HUES6 (cell line): ENCODE measurements around the gene PEPD.

Source experiments
- H3K27ac ChIP-seq: 2 replicates; pipeline ENCODE4 v1.7.0; 2013; ENCODE audit warnings: low read depth, mild to moderate bottlenecking, low read length, inconsistent platforms
- H3K27me3 ChIP-seq: 2 replicates; pipeline ENCODE4 v1.6.1; 2013; ENCODE audit warnings: low read length; ENCODE audit not compliant: control insufficient read depth, insufficient read depth
- H3K36me3 ChIP-seq: 2 replicates; pipeline ENCODE4 v1.6.1; 2013; ENCODE audit warnings: low read length; ENCODE audit not compliant: control insufficient read depth, insufficient read depth
- H3K4me1 ChIP-seq: 2 replicates; pipeline ENCODE4 v1.6.1; 2013; ENCODE audit warnings: low read length; ENCODE audit not compliant: control insufficient read depth, insufficient read depth
- H3K4me3 ChIP-seq: 2 replicates; pipeline ENCODE4 v1.5.1; 2013; ENCODE audit warnings: low read depth, low read length
- H3K9ac ChIP-seq: one replicate; pipeline ENCODE4 v1.6.1; 2013; ENCODE audit warnings: mild to moderate bottlenecking, low read length
- H3K9me3 ChIP-seq: 2 replicates; pipeline ENCODE4 v1.6.1; 2013; ENCODE audit warnings: low read depth, low read length; ENCODE audit not compliant: control insufficient read depth, insufficient read depth

Gene PEPD

GRCh38 chr19:33408538-33409434, 112.8 kb downstream of the PEPD start:
- no peak overlapping the region for H3K9ac ChIP-seq
- H3K36me3 ChIP-seq, result peaks cover 10% of the 10 kb centered on the region; the same call in 1 of the 2 replicates
- no peaks in the 10 kb centered on the region for H3K27me3 ChIP-seq
- peaks cover 6% of the 10 kb centered on the region for H3K4me1 ChIP-seq
- H3K9me3 ChIP-seq, result no peaks in the 10 kb centered on the region
- H3K27ac ChIP-seq, result no peak overlapping the region
- H3K4me3 ChIP-seq, result no peak overlapping the region

DNA sequence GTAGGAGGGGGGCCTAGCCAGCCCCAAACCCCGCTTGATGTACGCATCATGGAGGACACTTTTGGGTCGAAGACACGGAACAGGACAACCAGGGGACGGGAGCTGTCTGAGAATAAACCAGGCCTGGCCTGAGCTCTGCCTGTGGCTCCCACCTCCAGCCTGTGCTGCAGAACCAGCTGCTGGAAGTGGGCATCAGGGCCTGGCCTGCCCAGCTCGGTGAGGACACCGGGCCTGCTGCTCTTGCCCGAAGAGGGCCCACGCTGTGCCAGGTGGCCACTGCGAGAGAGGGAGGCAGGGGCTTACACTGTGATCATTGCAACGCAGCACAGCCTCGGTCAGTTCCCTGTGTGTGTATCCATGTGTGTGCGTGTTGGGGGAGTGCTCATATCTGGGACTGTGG, 113.5 kb downstream of the PEPD start:
- Histone ChIP-seq H3K27ac (no peak overlapping the region), H3K9ac (no peak overlapping the region), H3K36me3 (peaks cover 10% of the 10 kb centered on the region; the same call in 1 of the 2 replicates), H3K9me3 (no peaks in the 10 kb centered on the region), H3K27me3 (no peaks in the 10 kb centered on the region), H3K4me1 (peaks cover 6% of the 10 kb centered on the region), H3K4me3 (no peak overlapping the region)

- H3K9me3 ChIP-seq, result no peaks in the 10 kb centered on the region
- H3K9ac ChIP-seq, result no peak overlapping the region
- peaks cover 10% of the 10 kb centered on the region; the same call in 1 of the 2 replicates for H3K36me3 ChIP-seq
- H3K4me3 ChIP-seq, result no peak overlapping the region
- no peak overlapping the region for H3K27ac ChIP-seq
- no peaks in the 10 kb centered on the region for H3K27me3 ChIP-seq
- peaks cover 6% of the 10 kb centered on the region for H3K4me1 ChIP-seq
These were observed 113.9 kb downstream of the PEPD start for GRCh38 chr19:33407716-33408115.

- H3K36me3 ChIP-seq, result peaks cover 10% of the 10 kb centered on the region; the same call in 1 of the 2 replicates
- H3K27ac ChIP-seq, result no peak overlapping the region
- peaks cover 6% of the 10 kb centered on the region for H3K4me1 ChIP-seq
- H3K9me3 ChIP-seq, result no peaks in the 10 kb centered on the region
- H3K9ac ChIP-seq, result no peak overlapping the region
- H3K4me3 ChIP-seq, result no peak overlapping the region
- no peaks in the 10 kb centered on the region for H3K27me3 ChIP-seq
These were observed 114.4 kb downstream of the PEPD start for GRCh38 chr19:33407140-33407551.

DNA sequence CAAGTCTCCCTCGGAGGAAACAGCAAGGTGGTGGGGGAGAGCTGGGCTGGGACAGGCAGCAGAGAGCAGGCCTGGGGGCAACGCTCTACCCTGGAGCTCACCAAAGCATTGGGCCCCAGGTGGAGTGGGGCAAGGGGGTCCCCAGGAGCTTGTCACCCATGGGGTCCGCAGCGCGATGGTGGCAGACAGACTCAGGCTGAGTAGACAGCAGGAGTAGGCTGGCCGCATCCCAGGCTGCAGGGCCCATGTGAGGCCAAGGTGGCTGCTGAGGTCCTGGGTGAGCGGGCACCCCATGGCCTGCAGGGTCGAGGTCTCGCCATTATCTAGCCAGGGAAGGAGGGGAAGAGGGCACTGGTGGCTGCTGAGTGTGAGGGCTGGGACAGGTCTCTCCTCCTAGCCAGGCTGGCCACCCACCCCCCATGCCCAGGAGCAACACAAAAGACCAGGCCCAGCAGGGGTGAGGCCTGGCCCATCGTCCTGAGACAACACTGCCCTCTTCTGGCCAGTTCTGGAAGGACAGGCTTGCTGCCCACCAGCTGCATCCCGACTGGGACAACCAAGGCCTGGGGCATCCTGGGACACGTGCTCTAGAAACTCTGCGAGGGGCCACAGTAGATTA, 115.0 kb downstream of the PEPD start:
- Histone ChIP-seq H3K27me3 (no peaks in the 10 kb centered on the region), H3K9me3 (no peaks in the 10 kb centered on the region), H3K4me3 (no peak overlapping the region), H3K4me1 (peaks cover 6% of the 10 kb centered on the region), H3K27ac (no peak overlapping the region), H3K9ac (no peak overlapping the region), H3K36me3 (peaks cover 10% of the 10 kb centered on the region; the same call in 1 of the 2 replicates)

DNA sequence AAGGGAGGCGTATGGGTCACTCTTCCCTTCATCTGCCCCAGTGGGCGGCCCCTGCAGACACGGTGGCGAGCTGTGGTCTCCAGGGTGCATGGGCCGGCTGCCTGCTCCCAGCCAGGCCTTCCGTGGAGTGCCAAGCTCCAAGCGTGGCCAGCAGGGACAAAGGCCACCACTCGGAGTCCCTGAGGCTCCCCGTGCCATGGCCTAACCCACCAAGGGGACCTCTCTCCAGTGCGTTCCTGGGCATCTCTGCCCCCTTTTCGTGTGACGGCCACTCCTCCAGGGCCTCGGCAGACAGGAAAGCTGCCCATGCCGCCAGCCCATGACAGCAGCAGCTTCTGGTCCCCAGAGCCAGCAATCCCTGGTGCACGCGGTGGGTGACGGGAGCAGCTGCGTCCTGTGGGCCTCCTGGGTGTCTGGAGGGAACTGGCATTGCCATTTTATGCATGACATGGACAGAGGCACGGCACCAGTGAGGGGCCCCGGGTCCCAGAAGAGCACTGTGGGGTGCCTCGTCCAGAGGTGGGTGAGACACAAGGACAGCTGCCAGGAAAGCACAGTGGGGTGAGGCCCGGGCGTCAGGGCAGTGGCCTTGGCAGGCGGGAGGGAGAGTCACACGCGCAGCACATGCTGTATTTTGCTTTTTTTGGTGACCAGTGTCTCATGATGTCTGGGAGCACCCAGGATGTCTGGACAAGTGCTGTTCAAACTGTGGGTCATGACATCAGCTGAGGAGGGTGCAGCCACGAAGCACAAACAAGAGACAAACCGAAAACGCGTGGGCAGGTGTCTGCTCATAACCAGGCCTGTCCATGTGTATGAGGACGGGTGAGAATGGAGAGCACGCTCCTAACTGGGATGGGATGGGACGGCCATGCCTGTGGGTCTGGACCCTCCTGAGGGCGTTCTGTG, 115.8 kb downstream of the PEPD start:
- Histone ChIP-seq H3K27ac (no peak overlapping the region), H3K4me1 (peaks cover 6% of the 10 kb centered on the region), H3K27me3 (no peaks in the 10 kb centered on the region), H3K9ac (no peak overlapping the region), H3K36me3 (peaks cover 10% of the 10 kb centered on the region; the same call in 1 of the 2 replicates), H3K4me3 (no peak overlapping the region), H3K9me3 (no peaks in the 10 kb centered on the region)

- Histone ChIP-seq H3K9me3 (no peaks in the 10 kb centered on the region), H3K4me3 (no peak overlapping the region), H3K4me1 (peaks cover 6% of the 10 kb centered on the region), H3K9ac (no peak overlapping the region), H3K27me3 (no peaks in the 10 kb centered on the region), H3K27ac (no peak overlapping the region), H3K36me3 (peaks cover 6% of the 10 kb centered on the region; the same call in 1 of the 2 replicates)
These were observed 116.4 kb downstream of the PEPD start for GRCh38 chr19:33405254-33405552.

DNA sequence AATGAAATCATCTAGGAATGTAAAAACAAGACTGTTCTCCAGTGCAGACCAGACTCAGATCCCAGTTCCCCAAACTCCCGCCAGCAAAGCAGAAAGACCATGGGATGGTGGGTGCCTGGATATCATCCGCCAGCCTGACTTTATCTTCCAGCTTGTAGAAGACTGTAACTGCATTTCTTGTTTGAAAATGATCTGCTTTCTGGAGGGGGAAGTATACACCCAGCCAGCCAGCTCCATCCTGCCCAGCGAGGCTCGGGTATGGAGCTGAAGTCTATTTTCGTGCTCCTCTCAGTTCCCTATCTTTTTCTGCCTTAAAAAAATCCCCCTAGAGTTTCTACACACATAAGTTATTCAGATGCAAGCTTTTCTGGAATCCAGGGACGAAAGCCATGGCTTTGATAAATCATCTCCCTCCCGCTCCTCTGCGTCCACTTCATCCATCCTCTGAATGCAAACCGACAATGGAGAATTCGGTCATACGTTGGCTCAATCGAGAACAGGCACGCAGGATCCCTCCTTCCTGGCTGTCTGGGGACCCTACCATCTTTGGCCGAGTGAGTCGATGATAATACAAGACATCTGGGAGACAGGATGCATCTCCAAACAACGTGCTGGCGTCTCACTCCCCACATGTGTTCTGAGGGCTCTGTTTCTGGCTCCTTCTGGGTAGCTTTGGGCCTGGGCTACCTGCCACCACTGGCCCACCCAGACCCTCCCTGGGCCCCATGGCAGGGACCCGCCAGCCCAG, 116.9 kb downstream of the PEPD start:
- no peak overlapping the region for H3K9ac ChIP-seq
- no peaks in the 10 kb centered on the region for H3K9me3 ChIP-seq
- no peak overlapping the region for H3K27ac ChIP-seq
- no peaks in the 10 kb centered on the region for H3K27me3 ChIP-seq
- H3K36me3 ChIP-seq, result 0 out of 2 replicates have a peak, but pooled peaks cover 3% of the 10 kb centered on the region
- peaks cover 6% of the 10 kb centered on the region for H3K4me1 ChIP-seq
- H3K4me3 ChIP-seq, result no peak overlapping the region

DNA sequence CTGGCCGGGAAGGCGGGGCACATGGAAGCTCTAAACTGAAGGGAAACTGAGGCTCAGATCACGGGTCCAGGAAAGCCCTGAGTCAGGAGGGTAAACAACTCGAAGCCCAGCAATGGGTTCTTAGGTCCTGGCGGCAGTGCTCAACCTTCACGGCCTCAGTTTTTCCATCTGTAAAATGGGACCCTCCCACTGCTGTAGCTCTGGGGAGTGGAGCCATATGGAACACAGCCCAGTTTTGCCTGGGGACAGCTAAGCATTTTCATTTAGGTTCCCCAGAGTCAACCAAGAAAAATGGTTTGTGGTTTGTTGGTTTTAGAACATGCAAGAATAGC, 117.7 kb downstream of the PEPD start:
- Histone ChIP-seq H3K9me3 (no peaks in the 10 kb centered on the region), H3K4me3 (no peak overlapping the region), H3K27me3 (no peaks in the 10 kb centered on the region), H3K4me1 (peaks cover 6% of the 10 kb centered on the region), H3K36me3 (0 out of 2 replicates have a peak, but pooled peaks cover 3% of the 10 kb centered on the region), H3K9ac (no peak overlapping the region), H3K27ac (no peak overlapping the region)

- H3K9me3 ChIP-seq, result no peaks in the 10 kb centered on the region
- 0 out of 2 replicates have a peak, but pooled peaks cover 3% of the 10 kb centered on the region for H3K36me3 ChIP-seq
- no peaks in the 10 kb centered on the region for H3K27me3 ChIP-seq
- no peak overlapping the region for H3K9ac ChIP-seq
- H3K4me1 ChIP-seq, result peaks cover 6% of the 10 kb centered on the region
- H3K27ac ChIP-seq, result no peak overlapping the region
- H3K4me3 ChIP-seq, result no peak overlapping the region
These were observed 118.2 kb downstream of the PEPD start for GRCh38 chr19:33403221-33403972.
